DMS153 treated with DMSO at 0.1 percent for 48 hours (cell line): ENCODE results near the gene LCE2C.

ENCODE experiments used
- DNase-seq: peaks from one replicate; lab custom pipeline; 2025; ENCODE audit not compliant: unreplicated experiment; lab: John Stamatoyannopoulos, UW

Gene LCE2C

DNA sequence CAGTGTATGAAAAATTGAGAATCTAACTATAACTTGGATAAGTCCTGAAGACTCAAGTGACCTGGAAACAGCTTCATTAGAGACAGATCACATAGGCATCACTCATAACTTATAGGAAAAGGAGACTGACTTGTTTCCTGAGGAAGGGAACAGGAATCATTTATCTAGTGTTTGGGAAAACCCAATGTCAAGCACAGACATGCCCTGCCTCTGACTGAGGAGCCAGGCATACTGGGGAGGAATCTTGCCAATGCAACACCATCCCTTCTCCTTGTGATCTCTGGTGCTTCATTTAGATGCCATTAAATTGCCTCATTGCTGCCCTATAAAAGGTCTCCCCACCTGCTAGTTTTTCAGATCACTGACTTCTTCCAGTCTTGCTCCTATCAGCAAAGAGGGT lies 43.2 kb downstream of the LCE2C start:
- no peak for DNase-seq

- no peak for DNase-seq
These were observed 50.2 kb downstream of the LCE2C start for GRCh38 chr1:152725261-152725660.
